Activated CD4-positive, alpha-beta T cell treated with anti-CD3 and anti-CD28 coated beads for 36 hours (primary cell): ENCODE results near the gene CAST. TPM values are rescaled to one million over a fixed set of nuclear protein-coding genes. Genes with fewer than 3 reads are reported as not detected.

Experiments used
- ATAC-seq: fragments of 200-7000 bp; cut with Tn5 transposase; one replicate; pipeline ENCODE4 v1.10.0; 2021; ENCODE audit warnings: mild to moderate bottlenecking, moderate library complexity
- CTCF ChIA-PET: fragments of 350-600 bp; sonication (Branson Sonifier 250); formaldehyde crosslinking; loops from one replicate; lab custom pipeline; 2021; ENCODE audit warnings: antibody characterized with exemption; lab: Charles Lee
- POLR2A ChIA-PET: fragments of 350-600 bp; sonication (Branson Sonifier 250); formaldehyde crosslinking; loops from one replicate; lab custom pipeline; 2021; ENCODE audit warnings: antibody characterized with exemption, inconsistent platforms; lab: Charles Lee
- DNase-seq: peaks from one replicate; pipeline ENCODE4 v3.0.0-alpha.2; 2020
- H3K27ac Mint-ChIP-seq: one replicate; pipeline ENCODE4 v1.8.0; 2021; ENCODE audit warnings: mixed read lengths
- H3K27me3 Mint-ChIP-seq: one replicate; pipeline ENCODE4 v1.8.0; 2021; ENCODE audit warnings: mixed read lengths
- H3K36me3 Mint-ChIP-seq: one replicate; pipeline ENCODE4 v1.8.0; 2021; ENCODE audit warnings: low read depth, mixed read lengths
- H3K4me1 Mint-ChIP-seq: one replicate; pipeline ENCODE4 v1.8.0; 2021; ENCODE audit warnings: mixed read lengths
- H3K4me3 Mint-ChIP-seq: one replicate; pipeline ENCODE4 v1.8.0; 2021; ENCODE audit warnings: mild to moderate bottlenecking, moderate library complexity, mixed read lengths
- H3K9me3 Mint-ChIP-seq: one replicate; pipeline ENCODE4 v1.8.0; 2021; ENCODE audit warnings: low read depth, mixed read lengths
- intact Hi-C, 2 experiments: fragments of 100-400 bp; cut with DNase I in 1 of 2; cut with micrococcal nuclease in 1 of 2; formaldehyde crosslinking; loops; one replicate each; pipeline versions ENCODE4 v1.14.2 to v1.15.1; 2022 to 2024; cut with DNase I, micrococcal nuclease
- total RNA-seq, 2 experiments: library from RNA; stranded (reverse); gene quantifications; one replicate each; pipeline ENCODE4 v1.2.3, GENCODE V29; 2021

CAST gene
- total RNA-seq, 2 experiments from 2014 or later, result 136 to 211 TPM

- intact Hi-C loops, result loop anchor here in 1 of 2 experiments (10.0 kb wide), 1 partner anchor 953 kb away; no protein-coding TSS in a partner anchor
- no peak for DNase-seq
- Mint-ChIP-seq H3K4me3 (no peak overlapping the region), H3K4me1 (peaks cover 66% of the 10 kb centered on the region), H3K36me3 (no peaks in the 10 kb centered on the region), H3K27ac (no peak overlapping the region), H3K27me3 (no peaks in the 10 kb centered on the region), H3K9me3 (no peaks in the 10 kb centered on the region)
- ATAC-seq, result no peak
- CTCF ChIA-PET, result interaction anchor here (3.7 to 4.1 kb wide), 3 partner anchors 9 to 343 kb away, joined by 13 to 23 read pairs (median 16); partner anchors contain the start of gene ERAP1
- POLR2A ChIA-PET, result no interaction called here
These were observed 156.1 kb downstream of the CAST start for GRCh38 chr5:96818125-96818788.

GRCh38 chr5:96819806-96820205, 157.6 kb downstream of the CAST start:
- Mint-ChIP-seq H3K27me3 (no peaks in the 10 kb centered on the region), H3K36me3 (no peaks in the 10 kb centered on the region), H3K27ac (no peak overlapping the region), H3K9me3 (no peaks in the 10 kb centered on the region), H3K4me1 (peaks cover 65% of the 10 kb centered on the region), H3K4me3 (no peak overlapping the region)
- POLR2A ChIA-PET, result no interaction called here
- intact Hi-C loops, result loop anchor here in 1 of 2 experiments (10.0 kb wide), 1 partner anchor 955 kb away; no protein-coding TSS in a partner anchor
- ATAC-seq (no peak), DNase-seq (no peak)
- CTCF ChIA-PET, result interaction anchor here (1.5 to 4.1 kb wide), 4 partner anchors 11 to 341 kb away, joined by 5 to 23 read pairs (median 14); partner anchors contain the start of gene ERAP1

- ChIA-PET CTCF (interaction anchor here (0.5 to 3.9 kb wide), 7 partner anchors 9 to 340 kb away, joined by 3 to 16 read pairs (median 5); no protein-coding TSS in a partner anchor), POLR2A (interaction anchor here (0.5 to 0.9 kb wide), 2 partner anchors 11 to 57 kb away, joined by 3 read pairs; no protein-coding TSS in a partner anchor)
- H3K27me3 Mint-ChIP-seq, result no peaks in the 10 kb centered on the region
- peaks cover 56% of the 10 kb centered on the region for H3K4me1 Mint-ChIP-seq
- H3K4me3 Mint-ChIP-seq, result no peak overlapping the region
- H3K9me3 Mint-ChIP-seq, result no peaks in the 10 kb centered on the region
- intact Hi-C loops, result no loop called here
- no peaks in the 10 kb centered on the region for H3K36me3 Mint-ChIP-seq
- DNase-seq (no peak), ATAC-seq (no peak)
- H3K27ac Mint-ChIP-seq, result no peak overlapping the region
These were observed 159.2 kb downstream of the CAST start for GRCh38 chr5:96821260-96821916.

- H3K27me3 Mint-ChIP-seq, result no peaks in the 10 kb centered on the region
- H3K4me1 Mint-ChIP-seq, result peaks cover 41% of the 10 kb centered on the region
- H3K36me3 Mint-ChIP-seq, result no peaks in the 10 kb centered on the region
- no peak overlapping the region for H3K4me3 Mint-ChIP-seq
- ATAC-seq, result peak; percentile 67
- CTCF ChIA-PET, result interaction anchor here (1.3 kb wide), 1 partner anchor 73 kb away, joined by 3 read pairs; no protein-coding TSS in a partner anchor
- H3K9me3 Mint-ChIP-seq, result no peaks in the 10 kb centered on the region
- intact Hi-C loops, result no loop called here
- no peak overlapping the region for H3K27ac Mint-ChIP-seq
- POLR2A ChIA-PET, result no interaction called here
- DNase-seq, result peak; percentile 30
These were observed 160.7 kb downstream of the CAST start for GRCh38 chr5:96822686-96823459.

GRCh38 chr5:96823900-96824380, 161.8 kb downstream of the CAST start:
- Mint-ChIP-seq H3K4me3 (no peak overlapping the region), H3K27me3 (no peaks in the 10 kb centered on the region), H3K36me3 (no peaks in the 10 kb centered on the region), H3K27ac (no peak overlapping the region), H3K4me1 (peaks cover 36% of the 10 kb centered on the region), H3K9me3 (no peaks in the 10 kb centered on the region)
- intact Hi-C loops, result no loop called here
- ATAC-seq (peak; percentile 93), DNase-seq (no peak)
- ChIA-PET CTCF (no interaction called here), POLR2A (no interaction called here)

Other genes starting within 250 kb of the CAST start
- gene PCSK1, start 229.1 kb upstream of the CAST start, total RNA-seq, result not detected
- gene ERAP1, start 145.6 kb downstream of the CAST start, total RNA-seq, result 10 to 100 TPM; 56.4 to 98.7 TPM
- gene ERAP2, start 214.1 kb downstream of the CAST start, total RNA-seq, result 10 to 100 TPM; 57.3 to 60.7 TPM